Measurements from ENCODE around the gene EFEMP2.

Gene EFEMP2

DNA sequence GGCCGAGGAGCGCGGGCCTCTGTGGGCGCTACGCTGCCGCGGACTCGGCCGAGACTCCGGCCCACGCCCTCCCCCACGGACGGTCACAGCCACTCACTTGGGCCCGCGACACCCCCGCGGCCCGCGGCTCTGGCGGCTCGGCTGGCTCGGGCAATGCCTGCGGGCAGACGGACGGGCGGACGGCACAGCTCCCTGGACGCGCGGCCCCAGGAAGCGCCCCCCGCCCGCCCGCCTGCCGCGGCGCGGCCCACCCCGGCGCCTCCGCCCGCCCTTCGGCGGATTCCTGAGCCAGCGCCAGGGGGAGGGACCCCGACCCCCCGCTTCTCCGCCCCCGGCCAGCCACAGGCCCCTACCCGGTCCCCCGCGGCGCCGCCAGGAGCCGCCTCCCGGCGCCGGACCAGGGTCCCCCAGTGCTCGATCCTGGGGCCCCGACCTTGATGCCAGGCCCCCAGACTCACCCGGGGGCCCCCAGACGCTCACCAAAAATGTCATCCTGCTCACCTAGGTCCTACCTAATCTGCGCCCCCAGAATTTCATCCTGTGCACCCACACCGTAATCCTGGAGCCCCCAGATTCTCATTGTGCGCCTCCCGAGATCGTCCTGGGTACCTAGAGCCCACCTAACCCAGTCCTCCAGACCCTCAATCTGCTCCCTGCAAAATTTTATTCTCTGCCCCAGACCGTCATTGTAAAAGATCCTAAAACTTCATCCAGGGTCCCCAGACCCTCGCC, at the start of gene EFEMP2:
Gene EFEMP2 (minus strand): TSS at position 215 of the 732 bp plus-strand sequence. CDS start 446 bp downstream, outside the sequence.
- no peak for DNase-seq (ENCODE audit: low read depth in 2 of 2)

DNA sequence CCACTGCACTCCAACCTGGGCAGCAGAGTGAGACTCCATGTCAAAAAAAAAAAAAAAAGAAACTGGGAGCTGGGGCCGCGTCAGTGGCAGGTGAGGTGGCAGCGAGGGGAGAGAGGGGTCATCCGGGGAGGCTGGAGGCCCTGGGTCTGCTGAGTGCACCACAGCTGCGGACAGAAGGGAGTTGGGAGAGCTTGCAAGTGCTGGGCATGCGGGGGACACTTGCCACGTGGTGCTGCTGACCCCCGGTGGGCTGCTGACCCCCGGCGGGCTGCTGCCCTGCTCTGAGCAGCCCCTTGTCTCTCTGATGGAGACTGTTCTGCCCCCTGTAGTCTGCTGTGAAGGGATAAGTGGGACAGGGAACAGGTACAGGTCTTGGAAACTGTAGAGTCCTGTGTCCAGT, 49.3 kb upstream of the EFEMP2 start:
- DNase-seq (ENCODE audit: low read depth in 2 of 2) = no peak

DNA sequence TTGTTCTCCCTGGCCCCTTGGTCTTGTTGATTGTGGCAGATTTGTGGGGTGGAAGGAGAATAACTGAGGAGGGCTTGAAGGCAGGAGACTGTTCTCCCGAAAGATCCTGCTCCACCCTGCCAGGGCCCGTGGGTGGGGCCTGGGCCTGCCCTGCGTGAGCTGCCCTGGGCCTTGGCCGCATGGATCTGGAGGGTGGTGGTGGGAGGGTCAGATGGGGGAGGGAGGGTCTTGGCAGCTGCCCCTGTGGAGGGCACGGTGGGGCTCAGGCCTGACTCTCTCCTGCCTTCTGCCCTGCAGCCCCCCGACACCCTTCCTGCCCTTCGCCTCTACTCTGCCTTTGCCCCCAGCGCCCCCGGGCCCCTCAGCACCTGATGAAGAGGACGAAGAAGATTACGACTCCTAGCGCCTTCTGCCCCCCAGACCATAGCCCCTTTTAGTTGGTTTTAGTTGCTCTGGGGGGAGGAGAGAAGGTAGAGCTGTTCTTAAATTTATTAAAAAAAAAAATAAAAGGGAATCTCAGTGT, 48.5 kb upstream of the EFEMP2 start:
- DNase-seq (ENCODE audit: low read depth in 2 of 2) = no peak

DNA sequence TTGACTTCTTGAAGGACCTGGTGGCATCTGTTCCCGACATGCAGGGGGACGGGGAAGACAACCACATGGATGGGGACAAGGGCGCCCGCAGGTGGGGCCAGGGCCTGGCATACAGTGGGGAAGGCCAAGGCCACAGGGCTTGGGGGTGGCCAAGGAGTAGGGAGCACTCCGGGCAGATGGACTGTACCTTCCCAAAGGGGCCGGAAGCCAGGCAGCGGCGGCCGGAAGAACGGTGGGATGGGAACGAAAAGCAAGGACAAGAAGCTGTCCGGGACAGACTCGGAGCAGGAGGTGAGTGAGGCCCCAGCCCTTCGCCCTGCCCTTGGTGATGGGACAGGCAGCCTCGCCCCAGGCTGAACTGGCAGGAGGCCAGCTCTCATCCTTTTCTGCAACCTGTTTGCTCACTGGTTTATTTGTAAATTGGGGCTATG, 47.8 kb upstream of the EFEMP2 start:
- no peak for DNase-seq (ENCODE audit: low read depth in 2 of 2)

DNA sequence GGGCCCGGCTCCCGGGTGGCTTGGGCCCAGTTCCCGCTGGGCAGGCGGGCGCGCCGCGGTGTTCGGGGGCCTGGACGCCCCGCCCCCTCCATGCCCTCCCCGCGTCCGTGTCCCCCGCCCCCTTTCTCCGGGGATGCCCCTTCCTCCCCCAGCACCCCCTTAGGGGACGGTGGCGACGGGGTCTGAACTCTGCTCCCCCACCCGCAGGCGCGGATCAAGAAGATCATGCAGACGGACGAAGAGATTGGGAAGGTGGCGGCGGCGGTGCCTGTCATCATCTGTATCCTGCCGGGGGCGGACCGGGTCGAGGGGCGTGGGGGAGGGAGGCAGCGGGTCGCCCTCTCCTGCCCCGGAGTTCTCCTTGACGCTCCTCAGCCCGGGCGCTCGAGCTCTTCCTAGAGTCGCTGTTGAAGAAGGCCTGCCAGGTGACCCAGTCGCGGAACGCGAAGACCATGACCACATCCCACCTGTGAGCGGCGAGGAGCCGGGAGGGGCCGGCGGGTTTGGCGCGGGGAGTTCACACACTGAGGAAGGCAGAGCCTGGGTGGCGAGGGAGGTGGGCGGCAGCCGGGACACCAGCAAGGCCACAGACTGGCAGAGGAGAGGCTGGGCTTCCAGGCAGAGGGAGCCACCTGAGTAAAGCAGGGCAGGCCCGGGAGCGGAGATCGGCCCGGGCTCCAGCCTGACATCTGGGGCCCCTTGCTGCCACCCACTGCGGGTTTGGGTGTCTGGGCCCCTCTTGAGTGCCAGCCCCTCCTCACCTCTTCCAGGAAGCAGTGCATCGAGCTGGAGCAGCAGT, 47.2 kb upstream of the EFEMP2 start:
- DNase-seq (ENCODE audit: low read depth in 2 of 2) = peak; percentile 21 to 26

DNA sequence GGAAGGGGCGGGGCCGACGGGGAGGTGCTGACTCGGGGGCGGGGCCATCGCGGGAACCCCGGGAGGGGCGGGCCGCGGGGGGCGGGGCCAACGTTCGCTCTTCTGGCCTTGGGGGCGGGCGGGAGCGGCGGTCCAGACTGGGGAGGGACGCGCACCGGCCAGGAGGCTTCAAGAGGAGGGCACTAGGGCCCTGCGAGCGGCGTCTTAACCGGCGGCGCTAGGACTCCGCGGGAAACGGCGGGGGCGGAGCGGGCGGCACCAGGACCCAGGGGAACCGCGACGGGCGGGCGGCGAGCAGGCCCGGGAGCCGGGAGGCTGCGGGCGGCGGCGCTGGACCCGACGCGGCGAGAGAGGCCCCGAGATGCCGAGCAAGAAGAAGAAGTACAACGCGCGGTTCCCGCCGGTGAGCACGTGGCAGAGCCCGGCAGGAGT, 46.6 kb upstream of the EFEMP2 start, which contains the start of gene DRAP1:
Gene DRAP1 (plus strand): TSS at position 286 of the 432 bp plus-strand sequence. CDS start 76 bp downstream, at position 362.
- peak; percentile 99 for DNase-seq (ENCODE audit: low read depth in 2 of 2)

DNA sequence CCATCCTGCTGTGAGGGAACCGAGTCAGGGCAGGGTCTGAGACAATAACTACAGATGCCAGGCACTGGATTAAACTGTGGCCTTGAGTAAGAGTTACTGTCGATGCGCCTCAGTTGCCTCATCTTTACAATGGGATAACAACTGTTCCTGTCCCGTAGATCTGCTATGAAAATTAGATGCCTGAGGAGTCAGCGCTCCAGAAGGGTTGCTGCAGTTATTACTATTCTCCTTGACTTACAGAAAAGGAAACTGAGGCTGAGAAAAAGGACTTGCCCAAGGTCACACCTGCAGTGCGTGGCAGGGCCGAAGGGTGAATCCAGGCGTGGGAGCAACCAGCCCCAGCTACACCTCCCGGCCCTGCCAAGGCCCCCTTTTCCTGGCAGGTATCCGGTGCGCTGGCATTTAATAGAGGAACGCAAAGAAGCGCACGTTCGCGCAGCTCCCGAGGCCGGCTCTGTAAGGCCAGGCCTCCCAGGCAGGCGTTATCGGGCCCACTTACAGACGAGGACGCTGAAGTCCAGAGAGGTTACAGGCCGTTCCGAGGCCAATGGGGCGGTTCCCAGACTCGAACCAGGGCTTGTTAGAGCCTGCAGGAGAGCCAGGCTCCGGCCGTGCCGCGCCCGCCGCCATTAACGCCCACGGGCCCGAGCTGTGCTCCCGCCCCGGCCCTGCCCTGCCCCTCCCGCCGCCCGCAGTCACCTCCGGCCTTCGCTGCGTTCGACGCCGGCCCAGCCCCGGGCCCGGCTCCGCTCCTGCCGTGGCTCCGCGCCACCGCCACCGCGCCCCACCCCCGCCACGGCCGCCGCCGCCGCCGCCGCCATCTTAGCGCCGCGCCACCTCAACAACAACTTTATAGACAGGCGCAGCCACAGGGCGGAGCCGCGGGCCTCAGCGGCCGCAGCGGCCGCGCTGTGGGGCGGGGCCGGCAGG, 45.9 kb upstream of the EFEMP2 start, which contains the start of gene C11orf68:
Gene C11orf68 (minus strand): TSS at position 852 of the 930 bp plus-strand sequence. CDS start 31 bp downstream, at position 821.
- no peak for DNase-seq (ENCODE audit: low read depth in 2 of 2)

DNA sequence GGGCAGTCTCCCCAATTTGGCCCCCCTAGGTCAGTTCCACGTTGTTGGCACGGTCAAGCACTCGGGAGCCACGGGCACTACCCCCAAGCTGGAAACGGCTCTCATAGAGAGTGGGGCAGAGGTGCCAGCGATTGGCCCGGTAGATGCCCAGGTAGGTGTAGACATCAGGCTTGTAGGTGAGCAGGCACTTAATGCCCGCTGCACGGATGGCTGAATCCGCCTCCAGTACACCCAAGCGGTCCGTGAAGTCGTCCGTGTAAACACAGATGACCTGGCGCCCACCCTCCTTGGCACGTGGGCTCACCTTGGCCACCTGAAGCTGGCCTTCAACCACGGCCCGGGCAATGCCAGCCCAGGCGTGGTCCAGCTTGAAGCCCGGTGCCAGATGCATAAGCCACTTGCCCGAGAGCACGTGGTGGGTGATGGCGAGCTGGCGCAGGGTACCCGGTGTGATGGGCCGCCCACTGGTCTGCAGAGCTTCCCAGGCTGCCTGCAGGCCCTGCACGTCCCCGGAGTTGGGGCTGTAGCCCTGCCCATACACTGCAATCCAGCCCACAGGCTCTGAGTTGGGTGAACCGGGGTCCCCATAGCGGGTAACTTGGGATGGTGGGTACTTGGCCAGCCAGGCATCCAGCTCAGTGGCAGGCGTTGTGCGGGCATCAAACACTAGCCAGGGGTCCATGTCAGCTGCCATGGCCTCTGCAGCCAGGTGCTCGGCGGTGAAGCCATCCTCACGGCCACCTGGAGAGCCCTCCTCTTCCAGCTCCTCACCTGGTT, 45.0 kb upstream of the EFEMP2 start:
- no peak for DNase-seq (ENCODE audit: low read depth in 2 of 2)

DNA sequence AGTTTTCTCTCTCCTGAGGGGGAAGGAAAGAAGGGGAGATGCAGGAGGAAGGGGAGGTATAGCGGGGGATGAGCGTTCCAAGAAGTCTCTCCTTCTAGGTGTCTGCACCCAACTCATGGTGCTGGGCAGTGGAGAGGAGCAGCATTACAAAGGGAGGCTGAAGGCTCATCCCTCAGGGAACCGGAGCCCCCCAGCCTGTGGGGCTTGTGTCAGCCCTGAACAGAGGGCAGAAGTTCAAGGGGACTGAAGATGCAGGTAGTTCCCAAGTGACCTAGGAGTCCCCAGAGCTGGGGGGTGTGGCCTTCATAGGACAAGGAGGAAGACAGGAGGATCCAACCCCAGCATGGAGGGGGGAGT, 44.5 kb upstream of the EFEMP2 start:
- DNase-seq (ENCODE audit: low read depth in 2 of 2) = no peak

DNA sequence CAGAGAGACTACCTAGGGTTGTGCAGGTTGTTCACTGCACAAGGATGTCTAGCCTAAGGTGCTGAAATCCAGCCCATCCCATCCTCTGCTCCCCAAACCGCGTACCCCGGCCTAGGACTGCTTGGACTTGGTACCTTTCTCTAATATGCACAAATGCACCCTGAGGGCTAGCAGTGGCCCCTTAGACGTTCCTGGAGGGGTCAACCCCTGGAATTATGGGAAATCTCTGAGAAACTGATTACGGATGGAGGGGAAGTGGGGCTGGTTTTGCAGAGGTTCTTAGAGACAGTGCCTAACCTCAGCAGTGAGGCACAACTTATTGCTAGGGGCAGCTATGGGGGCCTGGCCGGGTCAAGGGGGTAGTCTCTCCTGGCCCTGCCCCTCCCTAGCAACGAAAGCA, 43.8 kb upstream of the EFEMP2 start:
- DNase-seq (ENCODE audit: low read depth in 2 of 2) = no peak

DNA sequence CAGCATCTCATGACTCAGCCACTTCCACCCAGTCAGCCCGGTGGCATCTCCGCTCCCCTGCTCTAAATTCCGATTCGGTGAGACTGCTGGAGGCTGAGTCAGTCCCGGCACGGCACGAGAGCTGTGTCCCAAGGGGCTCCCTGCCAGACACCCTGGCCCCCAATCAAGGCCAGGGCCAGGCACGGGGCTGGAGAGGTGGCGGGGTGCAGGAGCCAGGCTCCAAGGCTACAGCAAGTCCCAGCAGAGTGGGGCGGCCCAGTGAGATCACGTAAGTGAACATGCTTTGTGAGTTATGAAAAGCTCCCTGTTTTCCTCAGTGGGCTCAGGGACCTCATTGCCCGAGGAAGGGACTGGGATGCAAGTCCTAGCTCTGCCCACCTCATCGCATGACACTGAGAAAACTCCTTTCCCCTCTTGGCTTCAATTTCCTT, 43.2 kb upstream of the EFEMP2 start:
- DNase-seq (ENCODE audit: low read depth in 2 of 2) = no peak

DNA sequence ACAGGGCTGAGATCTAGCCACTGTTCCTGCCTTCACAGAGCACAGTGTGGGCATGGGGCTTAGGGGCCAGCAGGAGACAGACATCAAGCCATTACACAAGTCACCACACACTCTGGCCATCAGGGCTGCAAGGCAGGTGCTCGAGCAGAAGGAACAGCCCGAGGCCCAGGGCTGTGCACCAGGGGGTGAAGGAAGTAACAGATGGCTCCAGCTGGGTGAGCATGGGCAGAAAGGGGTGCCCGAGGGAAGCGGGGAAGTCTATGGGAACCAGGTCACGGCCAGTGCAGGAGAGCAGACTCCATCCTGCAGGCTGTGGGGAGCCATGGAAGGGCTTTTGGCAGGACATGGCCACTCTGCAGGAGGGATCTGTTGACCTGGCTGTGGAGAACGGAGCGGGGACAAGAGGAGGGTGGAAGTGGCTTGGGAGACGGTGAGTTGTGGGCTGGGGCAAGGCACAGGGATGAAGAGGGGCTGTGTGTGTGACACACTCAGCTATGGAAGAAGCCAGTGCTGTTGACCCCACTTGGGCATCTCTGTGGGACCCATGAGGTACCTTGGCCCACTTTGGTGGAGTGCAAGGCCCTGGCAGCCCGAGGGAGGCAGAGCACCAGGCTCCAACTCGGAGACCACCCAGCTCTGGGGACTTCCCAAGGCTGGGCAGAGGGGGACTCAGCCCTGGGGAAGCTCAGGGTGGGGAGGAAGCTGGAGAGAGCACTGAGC, 42.7 kb upstream of the EFEMP2 start:
- DNase-seq (ENCODE audit: low read depth in 2 of 2) = no peak

DNA sequence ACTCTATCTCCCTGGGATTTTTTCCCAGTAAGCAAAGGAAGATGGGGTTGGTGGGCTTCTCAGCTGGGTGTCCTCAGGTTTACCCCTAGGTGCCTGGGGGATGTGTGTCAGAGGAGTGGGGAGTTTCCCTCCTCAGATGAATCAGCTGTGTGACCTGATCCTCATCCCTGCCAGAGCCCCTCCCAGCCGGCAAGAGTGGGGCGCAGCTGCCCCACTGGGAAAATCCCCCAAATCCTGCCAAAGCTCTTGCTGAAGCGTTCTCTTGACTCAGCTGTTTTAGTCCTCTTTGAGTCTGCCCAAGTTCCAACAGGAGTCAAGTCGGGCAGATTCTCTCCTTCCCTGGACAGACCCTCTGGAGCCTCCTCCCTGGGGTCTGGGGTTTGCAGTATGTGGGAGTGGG, 40.2 kb upstream of the EFEMP2 start:
- DNase-seq (ENCODE audit: low read depth in 2 of 2) = no peak

DNA sequence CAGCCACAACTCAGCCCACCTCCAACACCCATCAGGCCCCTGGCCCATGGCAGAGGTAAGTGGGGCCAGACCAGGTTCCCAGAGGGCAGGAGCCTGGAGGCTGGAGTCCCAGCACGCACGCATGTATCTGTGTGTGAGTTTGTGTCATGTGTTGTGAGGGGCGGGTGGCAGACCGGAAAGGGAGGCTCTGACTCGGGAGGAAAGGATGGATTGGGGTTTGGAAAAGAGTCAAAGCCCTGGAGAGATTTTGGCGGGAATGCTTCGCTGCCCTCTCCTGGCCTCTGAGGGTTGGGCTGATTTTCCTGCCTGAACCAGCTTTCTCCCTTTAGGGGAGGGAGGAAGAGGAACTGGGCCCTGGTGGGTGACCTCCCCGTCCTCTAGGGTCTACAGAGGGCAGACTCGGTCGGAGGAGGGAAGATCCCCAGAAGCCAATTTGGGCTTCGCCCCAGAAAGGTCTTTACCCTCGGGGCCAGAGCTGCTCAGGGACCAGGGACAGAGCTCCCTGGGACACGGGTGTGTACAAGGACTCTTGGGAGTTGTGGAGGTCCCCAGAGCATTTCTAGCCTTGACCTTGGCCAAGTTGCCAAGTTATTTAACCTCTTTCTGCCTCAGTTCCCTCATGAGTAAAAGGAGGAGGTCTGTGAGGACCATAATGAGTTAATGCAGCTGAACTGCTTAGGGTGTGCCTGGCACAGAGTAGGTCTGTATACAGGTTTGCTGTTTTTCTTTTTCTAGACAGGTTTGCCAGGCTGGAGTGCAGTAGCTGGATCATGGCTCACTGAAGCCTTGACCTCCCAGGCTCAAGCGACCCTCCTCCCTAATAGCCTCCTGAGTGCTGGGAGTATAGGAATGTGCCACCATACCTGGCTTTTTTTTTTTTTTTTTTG, 39.3 kb upstream of the EFEMP2 start:
- DNase-seq (ENCODE audit: low read depth in 2 of 2) = no peak

DNA sequence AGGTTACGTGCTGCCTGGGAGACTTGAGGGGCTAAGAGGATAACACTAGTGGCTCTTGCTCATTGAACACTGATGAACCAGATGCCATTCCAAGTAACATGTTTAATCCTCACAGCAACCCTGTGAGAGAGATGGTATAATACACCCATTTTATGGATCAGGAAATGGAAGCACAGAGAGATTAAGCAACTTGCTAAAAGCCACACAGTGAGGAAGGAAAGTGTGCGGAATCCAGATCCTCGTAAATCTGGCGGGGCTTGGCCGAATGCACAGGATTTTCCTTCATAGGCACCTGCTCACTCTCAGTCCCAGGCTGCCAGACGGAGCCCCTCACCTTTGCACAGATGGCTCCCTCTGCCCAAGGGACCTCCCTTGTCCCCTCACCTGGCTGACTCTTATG, 35.3 kb upstream of the EFEMP2 start:
- DNase-seq (ENCODE audit: low read depth in 2 of 2) = no peak

DNA sequence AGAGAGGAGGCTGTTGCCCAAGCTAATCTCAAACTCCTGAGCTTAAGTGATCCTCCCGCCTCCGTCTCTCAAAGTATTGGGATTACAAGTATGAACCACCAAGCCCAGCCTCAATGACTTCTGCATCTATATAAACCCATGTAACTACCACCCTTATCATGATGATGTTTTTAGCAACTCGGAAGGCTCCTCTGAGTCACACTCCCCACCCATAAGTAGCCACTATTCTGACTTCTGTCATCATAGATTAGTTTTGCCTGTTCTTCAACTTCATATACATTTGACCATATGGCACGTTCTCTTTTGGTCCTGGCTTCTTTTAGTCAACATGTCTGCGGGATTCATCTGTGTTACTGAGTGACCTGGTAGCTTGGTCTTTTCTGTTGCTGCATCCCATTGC, 34.0 kb upstream of the EFEMP2 start:
- no peak for DNase-seq (ENCODE audit: low read depth in 2 of 2)

DNA sequence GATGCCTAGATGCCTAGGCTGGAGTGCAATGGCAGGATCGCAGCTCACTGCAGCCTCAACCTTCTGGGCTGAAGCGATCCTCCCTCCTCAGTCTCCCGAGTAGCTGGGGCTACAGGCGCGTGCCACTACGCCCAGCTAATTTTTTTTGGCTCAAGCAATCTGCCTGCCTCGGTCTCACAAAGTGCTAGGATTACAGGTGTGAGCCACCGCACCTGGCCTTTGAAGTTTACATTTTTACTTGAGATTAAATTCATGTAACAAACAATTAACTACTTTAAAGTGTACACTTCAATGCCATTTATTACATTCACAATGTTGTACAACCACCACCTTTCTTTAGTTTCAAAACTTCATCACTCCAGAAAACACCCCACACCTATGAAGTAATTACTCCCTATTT, 31.1 kb upstream of the EFEMP2 start:
- DNase-seq (ENCODE audit: low read depth in 2 of 2) = no peak

DNA sequence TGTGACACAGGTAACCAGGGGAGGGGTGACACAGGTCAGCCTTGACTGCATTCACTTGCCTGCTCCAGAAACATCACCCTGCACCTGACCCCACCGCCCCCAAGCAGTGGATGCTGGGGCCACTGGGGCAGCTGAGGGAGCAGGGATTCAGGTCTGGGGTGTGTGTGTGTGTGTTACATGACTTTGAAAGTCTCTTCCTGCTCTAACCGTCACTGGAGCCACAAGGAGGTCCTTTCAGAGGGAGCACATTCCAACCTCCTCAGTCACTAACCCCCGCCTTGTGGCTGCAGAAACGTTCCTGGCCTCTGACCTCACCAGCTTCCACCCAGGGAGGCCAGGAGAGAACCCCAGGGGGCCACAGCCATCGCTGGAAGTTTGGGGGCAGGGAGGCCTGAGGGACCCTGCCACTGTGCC, 30.5 kb upstream of the EFEMP2 start:
- DNase-seq (ENCODE audit: low read depth in 2 of 2) = no peak

DNA sequence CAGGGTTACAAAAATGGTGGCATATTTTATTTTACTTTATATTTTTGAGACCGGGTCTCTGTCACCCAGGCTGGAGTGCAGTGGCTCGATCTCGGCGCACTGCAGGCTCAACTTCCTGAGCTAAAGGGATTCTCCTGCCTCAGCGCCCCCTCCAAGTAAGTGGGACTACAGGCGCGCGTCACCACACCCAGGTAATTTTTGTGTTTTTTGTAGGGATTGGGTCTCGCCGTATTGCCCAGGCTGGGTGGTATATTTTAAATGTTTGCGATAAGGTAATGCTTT, 28.2 kb upstream of the EFEMP2 start:
- no peak for DNase-seq (ENCODE audit: low read depth in 2 of 2)
